Muscle of leg (tissue), 11 donors: Measurements from ENCODE around the gene LSAMP. TPM values are rescaled to one million over a fixed set of nuclear protein-coding genes. Genes with fewer than 3 reads are reported as not detected.

Source experiments
- DNase-seq: peaks from one replicate; pipeline ENCODE4 v3.0.0; 2013
- H3K27ac ChIP-seq: one replicate; pipeline ENCODE4 v1.5.1; 2013; ENCODE audit warnings: mild to moderate bottlenecking, low read length, control low read depth
- H3K27me3 ChIP-seq: one replicate; pipeline ENCODE4 v1.6.1; 2013; ENCODE audit warnings: low read length; ENCODE audit not compliant: control insufficient read depth, insufficient read depth
- H3K36me3 ChIP-seq: one replicate; pipeline ENCODE4 v1.6.1; 2013; ENCODE audit warnings: low read length; ENCODE audit not compliant: control insufficient read depth, insufficient read depth
- H3K4me1 ChIP-seq: one replicate; pipeline ENCODE4 v1.6.1; 2013; ENCODE audit warnings: low read length; ENCODE audit not compliant: control insufficient read depth, insufficient read depth
- H3K4me3 ChIP-seq: one replicate; pipeline ENCODE4 v1.5.1; 2013; ENCODE audit warnings: low read length, control low read depth
- H3K9me3 ChIP-seq: replicated peaks from 2 replicates; pipeline ENCODE4 v1.6.1; 2013; ENCODE audit warnings: low read depth, low read length; ENCODE audit not compliant: control insufficient read depth
- WGBS: methylation state at CpG from one replicate; pipeline ENCODE4 v1.1.5; 2013; ENCODE audit warnings: missing lambda C conversion rate; ENCODE audit not compliant: insufficient coverage; 5-methylcytosine and 5-hydroxymethylcytosine counted together
- polyA plus RNA-seq, 8 donors: library from polyadenylated mRNA; unstranded; fragments of 120-200 nt; gene quantifications; one replicate each; pipeline versions ENCODE4 v1.2.1 to v1.2.3, GENCODE V29; 2013; ENCODE audit warnings: inconsistent platforms in 1 of 8, low replicate concordance in 1 of 8; ENCODE audit not compliant: insufficient read length in 8 of 8, insufficient read depth in 1 of 8
- total RNA-seq: library from RNA; stranded (reverse); fragments of 120-200 nt; gene quantifications from one replicate; pipeline ENCODE4 v1.2.4, GENCODE V29; 2013

The LSAMP gene
- total and polyA plus RNA-seq, 9 donors: 3.5 to 13.4 (median 6.3) TPM

GRCh38 chr3:115930922-115931321, 514.4 kb downstream of the LSAMP start:
- Histone ChIP-seq H3K27me3 (no peaks in the 10 kb centered on the region), H3K27ac (no peak overlapping the region), H3K4me1 (no peaks in the 10 kb centered on the region), H3K36me3 (no peaks in the 10 kb centered on the region), H3K9me3 (no peaks in the 10 kb centered on the region), H3K4me3 (no peak overlapping the region)
- no peak for DNase-seq
- WGBS: 20% methylated on average over 1 of the region's 3 CpGs

GRCh38 chr3:115930168-115930567, 515.1 kb downstream of the LSAMP start:
- DNase-seq: no peak
- no peaks in the 10 kb centered on the region for H3K9me3 ChIP-seq
- no peaks in the 10 kb centered on the region for H3K36me3 ChIP-seq
- no peak overlapping the region for H3K4me3 ChIP-seq
- H3K4me1 ChIP-seq: no peaks in the 10 kb centered on the region
- H3K27ac ChIP-seq: no peak overlapping the region
- no peaks in the 10 kb centered on the region for H3K27me3 ChIP-seq
- no CpG with 5 or more reads among the region's 2 CpGs for WGBS

DNA sequence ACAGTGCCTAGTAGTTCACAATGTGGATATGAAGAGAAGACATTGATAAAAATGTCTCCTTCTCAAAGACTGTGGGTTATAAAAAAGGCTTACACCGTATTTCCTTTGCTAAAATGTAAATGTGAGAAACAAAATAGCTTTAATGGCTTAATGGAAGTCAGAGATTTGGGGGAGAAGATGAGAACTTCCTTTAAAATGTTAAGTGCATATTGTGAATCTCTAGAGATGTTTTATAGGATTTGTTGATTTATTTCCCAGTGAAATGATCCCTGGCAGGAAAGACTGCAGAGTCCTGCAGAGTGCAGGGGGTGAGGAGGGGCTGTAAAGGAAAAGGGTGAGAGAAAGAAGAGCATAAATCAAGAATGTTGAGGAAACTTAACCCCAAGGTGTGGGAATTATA, 516.9 kb downstream of the LSAMP start:
- Histone ChIP-seq H3K4me3 (no peak overlapping the region), H3K27ac (no peak overlapping the region), H3K4me1 (no peaks in the 10 kb centered on the region), H3K9me3 (no peaks in the 10 kb centered on the region), H3K27me3 (no peaks in the 10 kb centered on the region), H3K36me3 (no peaks in the 10 kb centered on the region)
- DNase-seq: no peak
- no CpG with 5 or more reads among the region's 1 CpG for WGBS

DNA sequence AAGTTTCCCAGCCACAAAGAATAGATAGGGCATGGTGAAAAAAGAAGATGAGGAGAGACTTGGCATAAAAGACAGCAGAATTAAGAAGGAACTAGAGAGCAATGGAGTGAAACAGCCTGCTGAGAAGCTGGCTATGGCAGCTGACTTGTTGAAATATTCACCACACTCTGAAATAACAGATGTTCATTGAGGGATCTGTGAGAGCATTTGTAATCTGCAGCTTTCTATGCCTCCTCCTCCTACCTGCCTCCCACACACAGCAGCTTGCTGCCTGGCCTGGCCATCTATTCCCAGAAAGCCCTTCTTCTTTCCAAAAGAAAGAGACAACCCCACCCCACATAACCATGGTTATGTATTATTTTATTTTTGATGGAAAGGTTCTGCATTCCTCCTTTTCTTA, 518.1 kb downstream of the LSAMP start:
- no peak overlapping the region for H3K27ac ChIP-seq

GRCh38 chr3:115922681-115923347, 522.5 kb downstream of the LSAMP start:
- no peak overlapping the region for H3K27ac ChIP-seq
- H3K4me1 ChIP-seq: no peaks in the 10 kb centered on the region
- no peak for DNase-seq
- no peaks in the 10 kb centered on the region for H3K27me3 ChIP-seq
- no peaks in the 10 kb centered on the region for H3K36me3 ChIP-seq
- H3K4me3 ChIP-seq: no peak overlapping the region
- no peaks in the 10 kb centered on the region for H3K9me3 ChIP-seq
- no CpG with 5 or more reads among the region's 1 CpG for WGBS

More for the DNA sequence above, 518.1 kb downstream of the LSAMP start:
- H3K9me3 ChIP-seq: no peaks in the 10 kb centered on the region
- no peaks in the 10 kb centered on the region for H3K36me3 ChIP-seq
- H3K4me1 ChIP-seq: no peaks in the 10 kb centered on the region
- DNase-seq: peak; percentile 13
- H3K27me3 ChIP-seq: no peaks in the 10 kb centered on the region
- H3K4me3 ChIP-seq: no peak overlapping the region

DNA sequence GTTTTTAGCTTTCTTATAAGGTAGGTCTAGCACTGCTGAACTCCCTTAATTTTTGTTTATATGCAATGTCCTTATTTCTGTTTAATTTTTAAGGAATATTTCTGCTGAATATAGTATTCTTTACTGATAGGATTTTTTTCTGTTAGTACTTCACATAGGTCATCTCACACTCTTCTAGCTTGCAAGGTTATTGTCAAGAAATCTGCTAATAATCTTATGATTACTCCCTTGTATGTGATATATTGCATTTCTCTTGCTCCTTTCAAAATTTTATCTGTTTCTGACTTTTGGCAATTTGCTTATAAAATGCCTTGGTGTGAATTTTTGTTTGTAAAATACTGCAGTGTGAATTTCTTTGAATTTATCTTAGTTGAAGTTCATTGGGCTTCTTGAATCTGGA, 523.6 kb downstream of the LSAMP start:
- H3K9me3 ChIP-seq: no peaks in the 10 kb centered on the region
- no peaks in the 10 kb centered on the region for H3K27me3 ChIP-seq
- H3K4me3 ChIP-seq: no peak overlapping the region
- H3K4me1 ChIP-seq: no peaks in the 10 kb centered on the region
- no peaks in the 10 kb centered on the region for H3K36me3 ChIP-seq
- DNase-seq: no peak
- no peak overlapping the region for H3K27ac ChIP-seq

DNA sequence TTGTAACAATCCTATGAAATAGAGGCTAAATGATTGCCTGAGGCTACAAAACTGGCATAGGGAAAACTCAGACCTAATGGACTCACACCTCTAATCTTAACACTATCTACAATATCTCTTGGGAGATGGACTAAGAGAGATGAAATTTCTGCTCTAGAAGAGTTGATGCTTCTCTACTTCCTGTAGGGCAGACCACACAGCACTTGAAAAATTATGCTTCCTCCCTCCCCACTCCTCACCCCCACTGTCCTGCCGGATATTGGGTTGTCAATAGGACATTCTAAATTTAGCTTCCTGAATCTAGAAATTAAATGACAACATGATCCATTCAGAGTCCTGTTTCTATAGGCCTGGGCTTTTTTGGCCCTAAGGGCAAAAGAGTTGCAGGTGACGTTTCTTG, 526.4 kb downstream of the LSAMP start:
- Histone ChIP-seq H3K27me3 (no peaks in the 10 kb centered on the region), H3K4me1 (no peaks in the 10 kb centered on the region), H3K36me3 (no peaks in the 10 kb centered on the region), H3K4me3 (no peak overlapping the region), H3K9me3 (no peaks in the 10 kb centered on the region), H3K27ac (no peak overlapping the region)
- no peak for DNase-seq
- WGBS: no CpG with 5 or more reads among the region's 2 CpGs

DNA sequence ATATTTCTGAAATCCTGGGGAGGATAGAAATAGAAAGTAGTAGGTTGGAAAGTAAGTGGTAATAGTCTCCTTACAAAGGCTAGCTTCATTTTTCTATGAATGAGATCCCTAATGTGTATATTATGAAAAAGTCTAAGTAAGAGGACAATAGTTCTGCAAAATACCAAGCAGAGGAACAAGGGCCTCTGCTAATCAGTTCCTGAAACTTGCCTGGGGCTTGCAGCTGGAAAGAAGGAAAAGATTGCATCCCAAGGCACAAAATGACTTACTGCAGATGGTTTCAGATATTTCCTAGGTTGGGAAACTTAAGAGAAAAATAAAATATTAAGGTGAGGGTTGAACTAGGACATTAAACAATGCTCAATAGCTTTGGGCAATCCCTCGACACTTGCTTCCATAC, 528.4 kb downstream of the LSAMP start:
- H3K27me3 ChIP-seq: no peaks in the 10 kb centered on the region
- 80% methylated on average over 1 of the region's 1 CpG for WGBS

DNA sequence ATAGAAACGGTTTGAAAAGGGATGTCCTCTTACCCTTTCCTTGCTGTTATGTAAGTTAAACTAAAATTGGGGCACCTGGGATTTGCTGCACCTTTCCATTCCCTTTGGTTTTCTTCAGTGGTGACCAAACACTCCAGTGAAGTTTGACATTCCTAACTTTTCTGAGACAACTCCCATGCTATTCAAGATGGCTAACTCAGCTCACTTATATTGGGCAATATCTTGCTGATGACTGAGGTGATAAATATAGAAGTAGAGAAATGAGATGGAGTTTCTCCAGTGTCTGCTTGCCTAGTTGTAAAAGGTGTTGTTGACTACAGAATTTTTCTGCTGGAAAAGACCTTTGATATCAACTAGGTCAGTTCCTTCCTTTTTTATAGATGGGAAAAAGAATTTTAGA, 530.2 kb downstream of the LSAMP start:
- no peaks in the 10 kb centered on the region for H3K9me3 ChIP-seq
- DNase-seq: no peak
- no peak overlapping the region for H3K27ac ChIP-seq
- no CpG with 5 or more reads among the region's 1 CpG for WGBS
- no peaks in the 10 kb centered on the region for H3K36me3 ChIP-seq
- H3K4me1 ChIP-seq: no peaks in the 10 kb centered on the region
- no peak overlapping the region for H3K4me3 ChIP-seq
- H3K27me3 ChIP-seq: no peaks in the 10 kb centered on the region

More for the DNA sequence above, 528.4 kb downstream of the LSAMP start:
- Histone ChIP-seq H3K36me3 (no peaks in the 10 kb centered on the region), H3K9me3 (no peaks in the 10 kb centered on the region), H3K4me3 (no peak overlapping the region), H3K27ac (no peak overlapping the region), H3K4me1 (no peaks in the 10 kb centered on the region)
- no peak for DNase-seq

GRCh38 chr3:115913069-115913686, 532.1 kb downstream of the LSAMP start:
- Histone ChIP-seq H3K27ac (no peak overlapping the region), H3K27me3 (no peaks in the 10 kb centered on the region), H3K36me3 (no peaks in the 10 kb centered on the region), H3K4me3 (no peak overlapping the region), H3K4me1 (no peaks in the 10 kb centered on the region), H3K9me3 (no peaks in the 10 kb centered on the region)
- no peak for DNase-seq
- WGBS: 100% methylated on average over 1 of the region's 4 CpGs

DNA sequence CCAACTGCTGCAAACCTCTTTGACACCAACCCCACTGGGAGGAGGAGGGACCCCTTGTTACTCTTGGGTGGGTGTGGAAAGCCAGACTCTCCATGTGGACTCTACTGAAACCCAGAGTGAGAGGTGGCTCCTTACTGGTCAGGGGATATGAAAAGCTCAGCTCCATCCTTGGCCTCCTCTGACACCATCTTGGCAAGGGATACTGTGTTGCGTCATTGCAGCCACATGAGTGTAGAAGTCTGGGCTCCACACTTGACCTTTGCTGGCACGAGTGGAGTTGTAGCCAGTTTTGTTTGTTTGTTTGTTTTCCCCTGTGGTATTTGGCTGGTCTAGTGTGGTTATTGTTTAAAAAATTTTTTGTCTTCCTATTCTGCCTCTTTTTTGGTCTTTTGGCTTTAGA, 532.9 kb downstream of the LSAMP start:
- whole genome bisulfite sequencing: 67% methylated on average over 1 of the region's 2 CpGs
- Histone ChIP-seq H3K36me3 (no peaks in the 10 kb centered on the region), H3K27ac (no peak overlapping the region), H3K9me3 (no peaks in the 10 kb centered on the region), H3K4me3 (no peak overlapping the region), H3K27me3 (no peaks in the 10 kb centered on the region), H3K4me1 (no peaks in the 10 kb centered on the region)
- no peak for DNase-seq
